ENCODE data around the gene ARHGAP6.

ARHGAP6 gene

GRCh38 chrX:11558972-11559371 lies 106.7 kb downstream of the ARHGAP6 start:
- H3K18ac ChIP-seq (ENCODE audit: low read length), result no peak overlapping the region
- H3K9ac ChIP-seq (ENCODE audit: low read depth, low read length, poor library complexity), result no peak overlapping the region
- H3K4me3 ChIP-seq (ENCODE audit: low read length in 2 of 2), result no peak overlapping the region
- H3K4ac ChIP-seq (ENCODE audit: low read length), result no peak overlapping the region
- H3K23ac ChIP-seq (ENCODE audit: low read depth, low read length, poor library complexity), result no peak overlapping the region
- no peak for DNase-seq (ENCODE audit: low spot score)
- no peak overlapping the region for H4K91ac ChIP-seq (ENCODE audit: low read depth, low read length, poor library complexity)
- H2BK5ac ChIP-seq (ENCODE audit: low read length), result no peak overlapping the region
- no peak overlapping the region for H3K27ac ChIP-seq (replicated peaks; ENCODE audit: low read length)
- no peaks in the 10 kb centered on the region for H3K36me3 ChIP-seq (replicated peaks in 1 of 2; ENCODE audit: control insufficient read depth in 2 of 2, insufficient read depth in 2 of 2, low read length in 2 of 2)
- H3K14ac ChIP-seq (ENCODE audit: low read length), result no peak overlapping the region
- no peaks in the 10 kb centered on the region for H3K9me3 ChIP-seq (replicated peaks in 1 of 2; ENCODE audit: control insufficient read depth in 2 of 2, insufficient read depth in 1 of 2, low read depth in 1 of 2, low read length in 2 of 2)
- H2AFZ ChIP-seq (ENCODE audit: low read length), result no peak overlapping the region
- H3K27me3 ChIP-seq (ENCODE audit: control insufficient read depth in 3 of 3, insufficient read depth in 3 of 3, low read depth in 1 of 3, low read length in 3 of 3), result no peaks in the 10 kb centered on the region
- no peaks in the 10 kb centered on the region for H3K4me1 ChIP-seq (ENCODE audit: control insufficient read depth in 2 of 2, insufficient read depth in 1 of 2, low read depth in 1 of 2, low read length in 2 of 2)
- H2BK12ac ChIP-seq (ENCODE audit: low read length), result no peak overlapping the region
- no peaks in the 10 kb centered on the region for H3K79me1 ChIP-seq (ENCODE audit: low read depth, low read length)
- no peak overlapping the region for H2BK120ac ChIP-seq (ENCODE audit: low read depth, low read length)
- H2AK5ac ChIP-seq (ENCODE audit: low read depth, low read length), result no peak overlapping the region
- H3K4me2 ChIP-seq (ENCODE audit: insufficient read depth, low read length, poor library complexity, severe bottlenecking), result no peak overlapping the region
- no CpG with 5 or more reads among the region's 4 CpGs for WGBS, 2 donors (ENCODE audit: extremely low coverage in 2 of 2, insufficient read length in 2 of 2, insufficient replicate concordance in 1 of 2)
- H4K8ac ChIP-seq (ENCODE audit: low read depth, low read length), result no peak overlapping the region
- no peak overlapping the region for H2BK15ac ChIP-seq (ENCODE audit: low read length)

GRCh38 chrX:11557120-11557519 lies 108.6 kb downstream of the ARHGAP6 start:
- Histone ChIP-seq H3K27ac (replicated peaks; ENCODE audit: low read length) (no peak overlapping the region), H4K91ac (ENCODE audit: low read depth, low read length, poor library complexity) (no peak overlapping the region), H2BK15ac (ENCODE audit: low read length) (no peak overlapping the region), H3K23ac (ENCODE audit: low read depth, low read length, poor library complexity) (no peak overlapping the region), H3K4me1 (ENCODE audit: control insufficient read depth in 2 of 2, insufficient read depth in 1 of 2, low read depth in 1 of 2, low read length in 2 of 2) (no peaks in the 10 kb centered on the region), H3K36me3 (replicated peaks in 1 of 2; ENCODE audit: control insufficient read depth in 2 of 2, insufficient read depth in 2 of 2, low read length in 2 of 2) (no peaks in the 10 kb centered on the region), H3K14ac (ENCODE audit: low read length) (no peak overlapping the region), H3K4me3 (ENCODE audit: low read length in 2 of 2) (no peak overlapping the region), H4K8ac (ENCODE audit: low read depth, low read length) (no peak overlapping the region), H2BK12ac (ENCODE audit: low read length) (no peak overlapping the region), H3K9ac (ENCODE audit: low read depth, low read length, poor library complexity) (no peak overlapping the region), H3K9me3 (replicated peaks in 1 of 2; ENCODE audit: control insufficient read depth in 2 of 2, insufficient read depth in 1 of 2, low read depth in 1 of 2, low read length in 2 of 2) (no peaks in the 10 kb centered on the region), H2AFZ (ENCODE audit: low read length) (no peak overlapping the region), H2AK5ac (ENCODE audit: low read depth, low read length) (no peak overlapping the region), H3K4me2 (ENCODE audit: insufficient read depth, low read length, poor library complexity, severe bottlenecking) (no peak overlapping the region), H2BK5ac (ENCODE audit: low read length) (no peak overlapping the region), H3K79me1 (ENCODE audit: low read depth, low read length) (no peaks in the 10 kb centered on the region), H2BK120ac (ENCODE audit: low read depth, low read length) (no peak overlapping the region), H3K4ac (ENCODE audit: low read length) (no peak overlapping the region), H3K27me3 (ENCODE audit: control insufficient read depth in 3 of 3, insufficient read depth in 3 of 3, low read depth in 1 of 3, low read length in 3 of 3) (no peaks in the 10 kb centered on the region), H3K18ac (ENCODE audit: low read length) (no peak overlapping the region)
- no peak for DNase-seq (ENCODE audit: low spot score)
- no CpG with 5 or more reads among the region's 2 CpGs for WGBS, 2 donors (ENCODE audit: extremely low coverage in 2 of 2, insufficient read length in 2 of 2, insufficient replicate concordance in 1 of 2)

GRCh38 chrX:11555759-11556158 lies 110.0 kb downstream of the ARHGAP6 start:
- Histone ChIP-seq H4K91ac (ENCODE audit: low read depth, low read length, poor library complexity) (no peak overlapping the region), H2BK12ac (ENCODE audit: low read length) (no peak overlapping the region), H4K8ac (ENCODE audit: low read depth, low read length) (no peak overlapping the region), H3K4me3 (ENCODE audit: low read length in 2 of 2) (no peak overlapping the region), H3K4me2 (ENCODE audit: insufficient read depth, low read length, poor library complexity, severe bottlenecking) (no peak overlapping the region), H2AK5ac (ENCODE audit: low read depth, low read length) (no peak overlapping the region), H3K27me3 (ENCODE audit: control insufficient read depth in 3 of 3, insufficient read depth in 3 of 3, low read depth in 1 of 3, low read length in 3 of 3) (no peaks in the 10 kb centered on the region), H3K18ac (ENCODE audit: low read length) (no peak overlapping the region), H3K9me3 (replicated peaks in 1 of 2; ENCODE audit: control insufficient read depth in 2 of 2, insufficient read depth in 1 of 2, low read depth in 1 of 2, low read length in 2 of 2) (no peaks in the 10 kb centered on the region), H2BK15ac (ENCODE audit: low read length) (no peak overlapping the region), H2BK5ac (ENCODE audit: low read length) (no peak overlapping the region), H3K79me1 (ENCODE audit: low read depth, low read length) (no peaks in the 10 kb centered on the region), H3K27ac (replicated peaks; ENCODE audit: low read length) (no peak overlapping the region), H3K9ac (ENCODE audit: low read depth, low read length, poor library complexity) (no peak overlapping the region), H2BK120ac (ENCODE audit: low read depth, low read length) (no peak overlapping the region), H3K36me3 (replicated peaks in 1 of 2; ENCODE audit: control insufficient read depth in 2 of 2, insufficient read depth in 2 of 2, low read length in 2 of 2) (no peaks in the 10 kb centered on the region), H3K4ac (ENCODE audit: low read length) (no peak overlapping the region), H3K23ac (ENCODE audit: low read depth, low read length, poor library complexity) (no peak overlapping the region), H3K14ac (ENCODE audit: low read length) (no peak overlapping the region), H3K4me1 (ENCODE audit: control insufficient read depth in 2 of 2, insufficient read depth in 1 of 2, low read depth in 1 of 2, low read length in 2 of 2) (no peaks in the 10 kb centered on the region), H2AFZ (ENCODE audit: low read length) (no peak overlapping the region)
- no CpG with 5 or more reads among the region's 5 CpGs for WGBS, 2 donors (ENCODE audit: extremely low coverage in 2 of 2, insufficient read length in 2 of 2, insufficient replicate concordance in 1 of 2)
- DNase-seq (ENCODE audit: low spot score), result no peak

GRCh38 chrX:11553594-11553993 lies 112.1 kb downstream of the ARHGAP6 start:
- Histone ChIP-seq H3K23ac (ENCODE audit: low read depth, low read length, poor library complexity) (no peak overlapping the region), H3K4me3 (ENCODE audit: low read length in 2 of 2) (no peak overlapping the region), H3K4ac (ENCODE audit: low read length) (no peak overlapping the region), H2AFZ (ENCODE audit: low read length) (no peak overlapping the region), H2BK15ac (ENCODE audit: low read length) (no peak overlapping the region), H3K27ac (replicated peaks; ENCODE audit: low read length) (no peak overlapping the region), H4K91ac (ENCODE audit: low read depth, low read length, poor library complexity) (no peak overlapping the region), H2BK5ac (ENCODE audit: low read length) (no peak overlapping the region), H3K36me3 (replicated peaks in 1 of 2; ENCODE audit: control insufficient read depth in 2 of 2, insufficient read depth in 2 of 2, low read length in 2 of 2) (no peaks in the 10 kb centered on the region), H3K18ac (ENCODE audit: low read length) (no peak overlapping the region), H2BK12ac (ENCODE audit: low read length) (no peak overlapping the region), H2AK5ac (ENCODE audit: low read depth, low read length) (no peak overlapping the region), H3K9ac (ENCODE audit: low read depth, low read length, poor library complexity) (no peak overlapping the region), H3K4me1 (ENCODE audit: control insufficient read depth in 2 of 2, insufficient read depth in 1 of 2, low read depth in 1 of 2, low read length in 2 of 2) (no peaks in the 10 kb centered on the region), H4K8ac (ENCODE audit: low read depth, low read length) (no peak overlapping the region), H3K14ac (ENCODE audit: low read length) (no peak overlapping the region), H3K27me3 (ENCODE audit: control insufficient read depth in 3 of 3, insufficient read depth in 3 of 3, low read depth in 1 of 3, low read length in 3 of 3) (no peaks in the 10 kb centered on the region), H3K4me2 (ENCODE audit: insufficient read depth, low read length, poor library complexity, severe bottlenecking) (no peak overlapping the region), H3K79me1 (ENCODE audit: low read depth, low read length) (no peaks in the 10 kb centered on the region), H2BK120ac (ENCODE audit: low read depth, low read length) (no peak overlapping the region), H3K9me3 (replicated peaks in 1 of 2; ENCODE audit: control insufficient read depth in 2 of 2, insufficient read depth in 1 of 2, low read depth in 1 of 2, low read length in 2 of 2) (no peaks in the 10 kb centered on the region)
- WGBS, 2 donors (ENCODE audit: extremely low coverage in 2 of 2, insufficient read length in 2 of 2, insufficient replicate concordance in 1 of 2), result no CpG with 5 or more reads among the region's 1 CpG
- no peak for DNase-seq (ENCODE audit: low spot score)
